C4-2B (cell line): ENCODE data around the gene TTLL8.

Experiments used
- H3K27ac ChIP-seq: fragments of 450-650 bp; 2 replicates; pipeline ENCODE4 v1.5.1; 2017
- CTCF ChIP-seq: fragments of 450-650 bp; conservative IDR thresholded peaks from 2 replicates; pipeline ENCODE4 v1.5.1; 2017; ENCODE audit warnings: mild to moderate bottlenecking
- ZFX ChIP-seq: fragments of 450-650 bp; IDR thresholded peaks from 2 replicates; pipeline ENCODE4 v1.6.1; 2017

TTLL8 gene

GRCh38 chr22:50053861-50054260 is 4.2 kb downstream of the TTLL8 start:
- TF ChIP-seq ZFX (no peak), CTCF (no peak)
- no peak overlapping the region for H3K27ac ChIP-seq

GRCh38 chr22:50051930-50052329 is 6.2 kb downstream of the TTLL8 start:
- TF ChIP-seq CTCF (no peak), ZFX (no peak)
- H3K27ac ChIP-seq = no peak overlapping the region

- TF ChIP-seq ZFX (no peak), CTCF (no peak)
- no peak overlapping the region for H3K27ac ChIP-seq
These were observed 8.6 kb downstream of the TTLL8 start for GRCh38 chr22:50049299-50050195.

- no peak overlapping the region for H3K27ac ChIP-seq
- no peak for TF ChIP-seq CTCF
- TF ChIP-seq ZFX = no peak
These were observed 9.3 kb downstream of the TTLL8 start for GRCh38 chr22:50048836-50049235.

- TF ChIP-seq ZFX = no peak
- no peak for TF ChIP-seq CTCF
- no peak overlapping the region for H3K27ac ChIP-seq
These were observed 9.9 kb downstream of the TTLL8 start for GRCh38 chr22:50048061-50048765.

- H3K27ac ChIP-seq = no peak overlapping the region
- TF ChIP-seq ZFX (no peak), CTCF (no peak)
These were observed 10.8 kb downstream of the TTLL8 start for GRCh38 chr22:50047346-50047745.
